Measurements from ENCODE around the gene RRAS2.

RRAS2 gene

GRCh38 chr11:14374922-14375830 is 16.2 kb upstream of the RRAS2 start:
- Histone ChIP-seq H3K9ac (ENCODE audit: low read depth, low read length) (no peak overlapping the region), H3K27me3 (ENCODE audit: insufficient read depth, low read length, poor library complexity) (no peaks in the 10 kb centered on the region), H2AFZ (ENCODE audit: low read depth, low read length) (no peak overlapping the region), H3K4me1 (ENCODE audit: insufficient read depth, low read length) (no peaks in the 10 kb centered on the region; the same call in 1 of the 2 replicates), H3K27ac (ENCODE audit: low read length) (peak overlapping the region; percentile 41), H4K20me1 (ENCODE audit: insufficient read depth, low read length) (no peaks in the 10 kb centered on the region), H3K4me2 (ENCODE audit: insufficient read depth, low read length) (no peak overlapping the region), H3K9me3 (ENCODE audit: insufficient read depth, low read length, severe bottlenecking) (no peaks in the 10 kb centered on the region), H3K36me3 (ENCODE audit: insufficient read depth, low read length) (no peaks in the 10 kb centered on the region), H3K79me2 (ENCODE audit: insufficient read depth, low read length) (no peaks in the 10 kb centered on the region), H3K4me3 (ENCODE audit: low read depth in 1 of 2, low read length in 2 of 2) (no peak overlapping the region)
- no peak for ATAC-seq (ENCODE audit: insufficient read depth, low read depth)
- no peak for DNase-seq
- no peak for TF ChIP-seq EZH2 (IDR thresholded peaks at IDR 0.05; ENCODE audit: borderline replicate concordance, low read depth, low read length, severe bottlenecking)
- TF ChIP-seq, protein P1, sequence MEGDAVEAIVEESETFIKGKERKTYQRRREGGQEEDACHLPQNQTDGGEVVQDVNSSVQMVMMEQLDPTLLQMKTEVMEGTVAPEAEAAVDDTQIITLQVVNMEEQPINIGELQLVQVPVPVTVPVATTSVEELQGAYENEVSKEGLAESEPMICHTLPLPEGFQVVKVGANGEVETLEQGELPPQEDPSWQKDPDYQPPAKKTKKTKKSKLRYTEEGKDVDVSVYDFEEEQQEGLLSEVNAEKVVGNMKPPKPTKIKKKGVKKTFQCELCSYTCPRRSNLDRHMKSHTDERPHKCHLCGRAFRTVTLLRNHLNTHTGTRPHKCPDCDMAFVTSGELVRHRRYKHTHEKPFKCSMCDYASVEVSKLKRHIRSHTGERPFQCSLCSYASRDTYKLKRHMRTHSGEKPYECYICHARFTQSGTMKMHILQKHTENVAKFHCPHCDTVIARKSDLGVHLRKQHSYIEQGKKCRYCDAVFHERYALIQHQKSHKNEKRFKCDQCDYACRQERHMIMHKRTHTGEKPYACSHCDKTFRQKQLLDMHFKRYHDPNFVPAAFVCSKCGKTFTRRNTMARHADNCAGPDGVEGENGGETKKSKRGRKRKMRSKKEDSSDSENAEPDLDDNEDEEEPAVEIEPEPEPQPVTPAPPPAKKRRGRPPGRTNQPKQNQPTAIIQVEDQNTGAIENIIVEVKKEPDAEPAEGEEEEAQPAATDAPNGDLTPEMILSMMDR (IDR thresholded peaks at IDR 0.05; ENCODE audit: borderline replicate concordance, extremely low read depth, low read length, poor library complexity, severe bottlenecking), result peak; percentile 20

- Histone ChIP-seq H2AFZ (ENCODE audit: low read depth, low read length) (no peak overlapping the region), H3K27ac (ENCODE audit: low read length) (no peak overlapping the region; the same call in 1 of the 2 replicates), H3K4me2 (ENCODE audit: insufficient read depth, low read length) (no peak overlapping the region), H3K79me2 (ENCODE audit: insufficient read depth, low read length) (no peaks in the 10 kb centered on the region), H3K4me3 (ENCODE audit: low read depth in 1 of 2, low read length in 2 of 2) (no peak overlapping the region), H3K27me3 (ENCODE audit: insufficient read depth, low read length, poor library complexity) (no peaks in the 10 kb centered on the region), H3K9ac (ENCODE audit: low read depth, low read length) (no peak overlapping the region), H3K36me3 (ENCODE audit: insufficient read depth, low read length) (no peaks in the 10 kb centered on the region), H3K9me3 (ENCODE audit: insufficient read depth, low read length, severe bottlenecking) (no peaks in the 10 kb centered on the region), H3K4me1 (ENCODE audit: insufficient read depth, low read length) (peaks cover 8% of the 10 kb centered on the region), H4K20me1 (ENCODE audit: insufficient read depth, low read length) (no peaks in the 10 kb centered on the region)
- no peak for TF ChIP-seq EZH2 (IDR thresholded peaks at IDR 0.05; ENCODE audit: borderline replicate concordance, low read depth, low read length, severe bottlenecking)
- TF ChIP-seq, protein P1 (IDR thresholded peaks at IDR 0.05; ENCODE audit: borderline replicate concordance, extremely low read depth, low read length, poor library complexity, severe bottlenecking), result no peak
- ATAC-seq (ENCODE audit: insufficient read depth, low read depth), result peak; percentile 24; the same call in 1 of the 3 replicates
- DNase-seq, result no peak
These were observed 15.1 kb upstream of the RRAS2 start for GRCh38 chr11:14373941-14374646.

GRCh38 chr11:14372011-14372410 is 13.0 kb upstream of the RRAS2 start:
- Histone ChIP-seq H3K9me3 (ENCODE audit: insufficient read depth, low read length, severe bottlenecking) (no peaks in the 10 kb centered on the region), H3K36me3 (ENCODE audit: insufficient read depth, low read length) (no peaks in the 10 kb centered on the region), H4K20me1 (ENCODE audit: insufficient read depth, low read length) (no peaks in the 10 kb centered on the region), H3K27me3 (ENCODE audit: insufficient read depth, low read length, poor library complexity) (no peaks in the 10 kb centered on the region), H3K27ac (ENCODE audit: low read length) (no peak overlapping the region), H3K4me3 (ENCODE audit: low read depth in 1 of 2, low read length in 2 of 2) (no peak overlapping the region), H3K4me1 (ENCODE audit: insufficient read depth, low read length) (peaks cover 22% of the 10 kb centered on the region), H3K4me2 (ENCODE audit: insufficient read depth, low read length) (no peak overlapping the region), H3K79me2 (ENCODE audit: insufficient read depth, low read length) (no peaks in the 10 kb centered on the region), H3K9ac (ENCODE audit: low read depth, low read length) (no peak overlapping the region), H2AFZ (ENCODE audit: low read depth, low read length) (no peak overlapping the region)
- ATAC-seq (ENCODE audit: insufficient read depth, low read depth), result no peak
- TF ChIP-seq, protein P1 (IDR thresholded peaks at IDR 0.05; ENCODE audit: borderline replicate concordance, extremely low read depth, low read length, poor library complexity, severe bottlenecking), result no peak
- TF ChIP-seq EZH2 (IDR thresholded peaks at IDR 0.05; ENCODE audit: borderline replicate concordance, low read depth, low read length, severe bottlenecking), result no peak
- no peak for DNase-seq

All from DND-41 (cell line).